ENCODE data around the gene UCP1. TPM values are rescaled to one million over a fixed set of nuclear protein-coding genes. Genes with fewer than 3 reads are reported as not detected.
A peak's percentile ranks its signal among the peaks of the same experiment; 100 is the strongest.

UCP1 gene
- total RNA-seq, 2 experiments from 2014 or later = not detected

GRCh38 chr4:140581078-140581477 is 12.3 kb upstream of the UCP1 start:
- Mint-ChIP-seq H3K27ac (no peak overlapping the region), H3K9me3 (ENCODE audit: low read depth) (no peaks in the 10 kb centered on the region), H3K4me1 (no peaks in the 10 kb centered on the region), H3K27me3 (peaks cover 44% of the 10 kb centered on the region), H3K36me3 (no peaks in the 10 kb centered on the region), H3K4me3 (no peak overlapping the region)
- DNase-seq = no peak
- ATAC-seq = no peak
- CTCF ChIA-PET = no interaction called here

DNA sequence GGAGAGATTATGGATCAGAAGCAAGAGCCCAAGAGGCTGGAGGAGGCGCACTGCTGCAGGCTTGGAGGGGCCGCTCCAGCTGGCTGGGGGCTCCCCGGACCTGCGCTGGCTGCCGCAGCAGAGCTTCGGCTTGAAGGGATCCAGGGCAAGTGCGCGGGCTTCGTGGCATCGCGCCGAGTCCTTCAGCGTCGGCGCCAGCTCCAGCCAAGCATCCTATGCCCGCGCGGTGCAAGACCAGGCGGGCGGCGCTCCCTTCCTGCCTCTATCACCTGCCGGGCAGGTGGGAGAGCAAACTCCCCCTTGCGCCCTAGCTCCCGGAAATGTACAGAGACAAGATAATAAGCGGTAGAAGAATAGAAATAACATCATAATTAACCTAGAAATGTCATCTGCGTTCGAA is 10.5 kb upstream of the UCP1 start:
- no peak overlapping the region for H3K4me3 Mint-ChIP-seq
- ATAC-seq = no peak
- no peaks in the 10 kb centered on the region for H3K4me1 Mint-ChIP-seq
- peaks cover 44% of the 10 kb centered on the region for H3K27me3 Mint-ChIP-seq
- DNase-seq = no peak
- CTCF ChIA-PET = no interaction called here
- no peak overlapping the region for H3K27ac Mint-ChIP-seq
- no peaks in the 10 kb centered on the region for H3K36me3 Mint-ChIP-seq
- no peaks in the 10 kb centered on the region for H3K9me3 Mint-ChIP-seq (ENCODE audit: low read depth)

GRCh38 chr4:140575489-140575888 is 6.7 kb upstream of the UCP1 start:
- Mint-ChIP-seq H3K4me3 (no peak overlapping the region), H3K9me3 (ENCODE audit: low read depth) (peaks cover 6% of the 10 kb centered on the region), H3K27me3 (peaks cover 62% of the 10 kb centered on the region), H3K27ac (no peak overlapping the region), H3K36me3 (no peaks in the 10 kb centered on the region), H3K4me1 (no peaks in the 10 kb centered on the region)
- DNase-seq (no peak), ATAC-seq (no peak)
- CTCF ChIA-PET = no interaction called here

GRCh38 chr4:140571620-140572019 is 2.9 kb upstream of the UCP1 start:
- H3K4me1 Mint-ChIP-seq = peaks cover 6% of the 10 kb centered on the region
- DNase-seq = no peak
- CTCF ChIA-PET = no interaction called here

GRCh38 chr4:140569307-140569638 is 512 bp upstream of the UCP1 start:
- peaks cover 6% of the 10 kb centered on the region for H3K9me3 Mint-ChIP-seq (ENCODE audit: low read depth)
- ATAC-seq (no peak), DNase-seq (no peak)
- H3K36me3 Mint-ChIP-seq = peaks cover 3% of the 10 kb centered on the region
- peaks cover 61% of the 10 kb centered on the region for H3K27me3 Mint-ChIP-seq
- CTCF ChIA-PET = no interaction called here
- no peak overlapping the region for H3K27ac Mint-ChIP-seq
- H3K4me3 Mint-ChIP-seq = no peak overlapping the region
- peaks cover 6% of the 10 kb centered on the region for H3K4me1 Mint-ChIP-seq

More at GRCh38 chr4:140571620-140572019, 2.9 kb upstream of the UCP1 start:
- H3K36me3 Mint-ChIP-seq = peaks cover 2% of the 10 kb centered on the region
- no peak overlapping the region for H3K27ac Mint-ChIP-seq
- H3K9me3 Mint-ChIP-seq (ENCODE audit: low read depth) = peaks cover 6% of the 10 kb centered on the region
- no peak overlapping the region for H3K4me3 Mint-ChIP-seq
- peaks cover 64% of the 10 kb centered on the region for H3K27me3 Mint-ChIP-seq
- ATAC-seq = no peak

DNA sequence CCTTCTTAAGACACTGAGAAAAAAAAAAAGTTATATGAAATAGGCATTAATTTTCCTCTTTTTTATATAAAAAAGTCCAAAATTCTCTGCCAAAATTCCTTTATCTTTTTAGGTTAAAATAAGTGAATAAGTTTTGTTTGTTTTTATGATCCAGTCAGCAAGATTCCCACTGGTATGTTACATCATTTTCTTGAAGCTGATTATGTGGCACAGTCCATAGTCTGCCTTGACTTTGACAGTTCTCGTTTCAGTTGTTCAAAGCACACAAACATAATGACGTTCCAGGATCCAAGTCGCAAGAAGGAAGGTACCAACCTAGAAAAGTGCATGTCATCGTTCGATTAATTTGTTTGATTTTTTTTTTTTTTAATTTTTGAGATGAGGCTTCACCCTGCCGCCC is 9.1 kb downstream of the UCP1 start:
- H3K36me3 Mint-ChIP-seq = no peaks in the 10 kb centered on the region
- CTCF ChIA-PET = no interaction called here
- ATAC-seq = no peak
- peaks cover 40% of the 10 kb centered on the region for H3K27me3 Mint-ChIP-seq
- H3K4me3 Mint-ChIP-seq = no peak overlapping the region
- DNase-seq = no peak
- H3K4me1 Mint-ChIP-seq = peaks cover 15% of the 10 kb centered on the region
- no peaks in the 10 kb centered on the region for H3K9me3 Mint-ChIP-seq (ENCODE audit: low read depth)
- no peak overlapping the region for H3K27ac Mint-ChIP-seq

- DNase-seq (no peak), ATAC-seq (no peak)
- Mint-ChIP-seq H3K4me3 (no peak overlapping the region), H3K4me1 (peaks cover 15% of the 10 kb centered on the region), H3K36me3 (peaks cover 1% of the 10 kb centered on the region), H3K9me3 (ENCODE audit: low read depth) (no peaks in the 10 kb centered on the region), H3K27ac (no peak overlapping the region), H3K27me3 (peaks cover 36% of the 10 kb centered on the region)
- CTCF ChIA-PET = no interaction called here
Measured at GRCh38 chr4:140557831-140558435, 10.8 kb downstream of the UCP1 start.

GRCh38 chr4:140556372-140557085 is 12.2 kb downstream of the UCP1 start:
- H3K4me1 Mint-ChIP-seq = peaks cover 15% of the 10 kb centered on the region
- no peaks in the 10 kb centered on the region for H3K9me3 Mint-ChIP-seq (ENCODE audit: low read depth)
- peaks cover 1% of the 10 kb centered on the region for H3K36me3 Mint-ChIP-seq
- CTCF ChIA-PET = interaction anchor here (1.0 to 1.2 kb wide), 2 partner anchors 31 to 33 kb away, joined by 3 to 4 read pairs; partner anchors contain the start of gene ELMOD2
- DNase-seq (no peak), ATAC-seq (peak; percentile 76)
- H3K27ac Mint-ChIP-seq = no peak overlapping the region
- peaks cover 29% of the 10 kb centered on the region for H3K27me3 Mint-ChIP-seq
- no peak overlapping the region for H3K4me3 Mint-ChIP-seq

DNA sequence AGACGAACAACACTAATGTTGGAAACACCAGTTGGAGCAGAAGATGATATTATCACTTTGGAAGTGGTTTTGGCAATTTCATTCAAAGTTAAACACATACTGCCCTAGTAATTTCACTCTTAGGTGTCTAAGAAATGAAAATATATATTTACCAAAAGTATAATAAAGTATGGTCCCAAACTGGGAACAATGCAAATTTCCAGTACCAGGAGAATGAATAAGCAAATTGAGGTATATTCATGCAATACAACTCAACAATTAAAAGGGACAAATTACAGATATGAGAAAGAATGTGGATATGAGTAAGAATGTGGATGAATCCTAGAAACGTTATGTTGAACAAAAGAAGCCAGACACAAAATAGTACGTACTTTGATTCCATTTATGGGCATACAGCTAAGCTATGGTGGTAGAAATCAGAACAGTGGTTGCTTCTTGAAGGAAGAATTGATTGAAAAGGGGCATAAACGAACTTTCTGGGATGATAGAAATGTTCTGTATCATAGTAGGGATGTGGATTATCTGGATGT is 34.7 kb downstream of the UCP1 start:
- ATAC-seq (no peak), DNase-seq (no peak)
- Mint-ChIP-seq H3K27ac (no peak overlapping the region), H3K9me3 (ENCODE audit: low read depth) (no peaks in the 10 kb centered on the region), H3K36me3 (peaks cover 9% of the 10 kb centered on the region), H3K4me3 (no peak overlapping the region), H3K27me3 (no peaks in the 10 kb centered on the region), H3K4me1 (peaks cover 6% of the 10 kb centered on the region)
- CTCF ChIA-PET = interaction anchor here (1.2 kb wide), 1 partner anchor 10 kb away, joined by 4 read pairs; the partner anchor contains the start of gene ELMOD2

- DNase-seq (no peak), ATAC-seq (no peak)
- Mint-ChIP-seq H3K27me3 (no peaks in the 10 kb centered on the region), H3K27ac (no peak overlapping the region), H3K4me1 (peaks cover 13% of the 10 kb centered on the region), H3K9me3 (ENCODE audit: low read depth) (no peaks in the 10 kb centered on the region), H3K36me3 (peaks cover 21% of the 10 kb centered on the region), H3K4me3 (no peak overlapping the region)
- CTCF ChIA-PET = interaction anchor here (1.7 kb wide), 1 partner anchor 10 kb away, joined by 3 read pairs; no protein-coding TSS in a partner anchor
Measured at GRCh38 chr4:140529434-140529833, 39.3 kb downstream of the UCP1 start.

DNA sequence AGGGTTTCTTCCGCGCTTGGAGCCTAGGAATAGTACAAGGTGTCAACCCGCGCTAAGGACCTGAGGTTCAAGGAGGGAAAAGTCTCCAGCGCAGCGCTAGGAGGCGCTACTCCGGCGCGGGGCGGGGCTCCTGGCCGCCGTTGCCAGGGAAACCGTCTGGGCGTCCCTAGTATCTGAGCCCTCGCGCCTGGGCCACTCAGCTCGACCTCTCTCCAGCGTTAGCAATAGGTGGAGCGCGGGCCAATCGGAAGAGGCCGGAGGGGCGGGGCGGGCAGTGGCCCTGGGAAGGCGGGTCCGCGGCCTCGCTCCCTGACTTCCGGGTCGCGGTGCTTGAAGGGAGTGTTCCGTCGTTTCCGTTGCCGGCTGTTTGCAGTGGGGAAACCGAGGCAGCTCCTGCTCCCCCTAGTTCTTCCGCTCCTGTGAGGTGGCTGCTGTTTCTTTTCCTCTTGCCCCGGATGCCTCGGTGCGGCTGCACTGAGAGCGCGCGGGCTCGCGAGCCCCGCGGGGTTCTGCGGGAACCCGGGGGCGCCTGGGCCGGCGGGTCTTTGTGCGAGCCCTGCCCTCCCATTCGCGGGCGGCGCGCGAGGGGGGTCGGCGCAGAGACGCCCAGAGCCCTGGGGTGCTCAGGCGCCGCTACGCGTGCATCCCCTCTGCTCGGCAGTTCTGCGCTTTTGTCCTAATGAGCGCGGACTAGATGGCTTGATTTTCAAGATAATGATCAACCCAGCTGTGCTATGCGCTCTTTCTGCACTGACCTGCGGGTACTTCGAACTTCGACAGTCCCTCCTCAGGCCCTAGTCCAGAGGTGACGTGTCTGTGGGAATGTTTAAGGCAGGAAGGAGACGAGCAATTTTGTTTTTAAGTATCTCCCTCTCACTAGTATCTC is 44.7 kb downstream of the UCP1 start, which contains the start of gene ELMOD2:
Gene ELMOD2, plus strand, starts transcription at position 312 of the 886 bp plus-strand sequence. CDS start 1,261 bp downstream, outside the sequence.
- H3K4me1 Mint-ChIP-seq = peaks cover 19% of the 10 kb centered on the region
- ATAC-seq (peak; percentile 100), DNase-seq (peak; percentile 98)
- no peaks in the 10 kb centered on the region for H3K9me3 Mint-ChIP-seq (ENCODE audit: low read depth)
- no peaks in the 10 kb centered on the region for H3K27me3 Mint-ChIP-seq
- CTCF ChIA-PET = interaction anchor here (0.7 to 2.3 kb wide), 17 partner anchors 9 to 334 kb away, joined by 3 to 16 read pairs (median 4); partner anchors contain the start of gene SCOC
- peaks cover 15% of the 10 kb centered on the region for H3K36me3 Mint-ChIP-seq
- H3K4me3 Mint-ChIP-seq = peak within 1 kb of the TSS; percentile 90
- H3K27ac Mint-ChIP-seq = peak within 1 kb of the TSS; percentile 77

- ATAC-seq (no peak), DNase-seq (no peak)
- peaks cover 19% of the 10 kb centered on the region for H3K4me1 Mint-ChIP-seq
- H3K36me3 Mint-ChIP-seq = peaks cover 15% of the 10 kb centered on the region
- H3K27me3 Mint-ChIP-seq = no peaks in the 10 kb centered on the region
- H3K9me3 Mint-ChIP-seq (ENCODE audit: low read depth) = no peaks in the 10 kb centered on the region
- H3K27ac Mint-ChIP-seq = peak overlapping the region; percentile 77
- peak overlapping the region; percentile 90 for H3K4me3 Mint-ChIP-seq
- CTCF ChIA-PET = interaction anchor here (0.8 to 2.3 kb wide), 10 partner anchors 9 to 334 kb away, joined by 3 to 16 read pairs (median 4); partner anchors contain the start of gene SCOC
Measured at GRCh38 chr4:140523370-140523856, 45.3 kb downstream of the UCP1 start.

GRCh38 chr4:140515423-140515822 is 53.3 kb downstream of the UCP1 start:
- Mint-ChIP-seq H3K9me3 (ENCODE audit: low read depth) (no peaks in the 10 kb centered on the region), H3K36me3 (no peaks in the 10 kb centered on the region), H3K4me1 (no peaks in the 10 kb centered on the region), H3K27me3 (peaks cover 30% of the 10 kb centered on the region), H3K4me3 (no peak overlapping the region), H3K27ac (no peak overlapping the region)
- DNase-seq (no peak), ATAC-seq (no peak)
- CTCF ChIA-PET = no interaction called here
